ENCODE data around the gene RINL.

Gene RINL

GRCh38 chr19:38849147-38849859, 28.8 kb downstream of the RINL start:
- DNase-seq (ENCODE audit: low read depth), result peak; percentile 76

- no peak for DNase-seq (ENCODE audit: low read depth)
Measured at GRCh38 chr19:38848299-38849146, 29.6 kb downstream of the RINL start.

GRCh38 chr19:38846097-38846496, 32.0 kb downstream of the RINL start:
- no peak for DNase-seq (ENCODE audit: low read depth)

- DNase-seq (ENCODE audit: low read depth), result no peak
Measured at GRCh38 chr19:38845374-38846024, 32.6 kb downstream of the RINL start.

- DNase-seq (ENCODE audit: low read depth), result no peak
Measured at GRCh38 chr19:38844093-38844686, 33.9 kb downstream of the RINL start.

GRCh38 chr19:38843175-38843758, 34.8 kb downstream of the RINL start:
- DNase-seq (ENCODE audit: low read depth), result no peak

- DNase-seq (ENCODE audit: low read depth), result no peak
Measured at GRCh38 chr19:38842439-38843174, 35.5 kb downstream of the RINL start.

GRCh38 chr19:38841787-38842438, 36.2 kb downstream of the RINL start:
- DNase-seq (ENCODE audit: low read depth), result no peak

- no peak for DNase-seq (ENCODE audit: low read depth)
Measured at GRCh38 chr19:38841180-38841766, 36.8 kb downstream of the RINL start.

GRCh38 chr19:38840583-38840968, 37.5 kb downstream of the RINL start:
- no peak for DNase-seq (ENCODE audit: low read depth)

- no peak for DNase-seq (ENCODE audit: low read depth)
Measured at GRCh38 chr19:38839816-38840582, 38.1 kb downstream of the RINL start.

- DNase-seq (ENCODE audit: low read depth), result no peak
Measured at GRCh38 chr19:38838986-38839761, 38.9 kb downstream of the RINL start.

- no peak for DNase-seq (ENCODE audit: low read depth)
Measured at GRCh38 chr19:38838208-38838985, 39.7 kb downstream of the RINL start.

GRCh38 chr19:38837656-38838121, 40.4 kb downstream of the RINL start:
- no peak for DNase-seq (ENCODE audit: low read depth)

- DNase-seq (ENCODE audit: low read depth), result no peak
Measured at GRCh38 chr19:38836983-38837626, 41.0 kb downstream of the RINL start.

- no peak for DNase-seq (ENCODE audit: low read depth)
Measured at GRCh38 chr19:38836159-38836982, 41.7 kb downstream of the RINL start.

GRCh38 chr19:38834590-38834989, 43.5 kb downstream of the RINL start:
- no peak for DNase-seq (ENCODE audit: low read depth)
